OCI-LY1 (cell line): ENCODE results near the gene SYF2.
"Not testable (repeated sequence)": the region's sequence is repeated elsewhere in the genome, so short reads cannot be mapped to it uniquely, and the experiment has no call there.

Source experiments
- H2AFZ ChIP-seq: fragments of 200-600 bp; sonication (generic), shearing (Covaris generic); 2 replicates; pipeline ENCODE4 v1.6.0; 2014; ENCODE audit warnings: antibody characterized with exemption, mild to moderate bottlenecking, low read length
- H3F3A ChIP-seq: fragments of 200-600 bp; sonication (generic), shearing (Covaris generic); 2 replicates; pipeline ENCODE4 v1.6.0; 2014; ENCODE audit warnings: mild to moderate bottlenecking, antibody characterized with exemption, low read length, moderate library complexity; ENCODE audit not compliant: insufficient read depth
- H3K27ac ChIP-seq: fragments of 200-600 bp; sonication (generic); 2 replicates; pipeline ENCODE4 v1.5.1; 2014; ENCODE audit warnings: low read length, mixed run types, mild to moderate bottlenecking, low read depth; ENCODE audit not compliant: poor library complexity, severe bottlenecking
- H3K27me3 ChIP-seq: fragments of 200-600 bp; sonication (generic); 2 replicates; pipeline ENCODE4 v1.6.0; 2014; ENCODE audit warnings: antibody characterized with exemption, mild to moderate bottlenecking, low read length, moderate library complexity; ENCODE audit not compliant: insufficient read depth
- H3K36me3 ChIP-seq: fragments of 200-600 bp; sonication (generic); 2 replicates; pipeline ENCODE4 v1.6.1; 2014; ENCODE audit warnings: mild to moderate bottlenecking, antibody characterized with exemption, low read length, moderate library complexity, mixed read lengths; ENCODE audit not compliant: insufficient read depth
- H3K4me1 ChIP-seq: fragments of 200-600 bp; sonication (generic); 2 replicates; pipeline ENCODE4 v1.5.1; 2014; ENCODE audit warnings: mild to moderate bottlenecking, low read length, moderate library complexity; ENCODE audit not compliant: insufficient read depth, severe bottlenecking
- H3K4me2 ChIP-seq: fragments of 200-600 bp; sonication (generic), shearing (Covaris generic); 2 replicates; pipeline ENCODE4 v1.6.1; 2014; ENCODE audit warnings: low read length
- H3K4me3 ChIP-seq: fragments of 200-600 bp; sonication (generic); 2 replicates; pipeline ENCODE4 v1.5.1; 2014; ENCODE audit warnings: low read length, low read depth, mild to moderate bottlenecking, mixed read lengths; ENCODE audit not compliant: poor library complexity, severe bottlenecking
- H3K79me2 ChIP-seq: fragments of 200-600 bp; shearing (Covaris generic); 2 replicates; pipeline ENCODE4 v1.6.1; 2016; ENCODE audit warnings: mixed run types, low read length, mixed read lengths; ENCODE audit not compliant: insufficient read depth
- H3K9ac ChIP-seq: fragments of 200-600 bp; sonication (generic), shearing (Covaris generic); 2 replicates; pipeline ENCODE4 v1.6.1; 2014; ENCODE audit warnings: mild to moderate bottlenecking, low read length, mixed read lengths
- H3K9me2 ChIP-seq: fragments of 200-600 bp; sonication (generic), shearing (Covaris generic); 2 replicates; pipeline ENCODE4 v1.6.1; 2014; ENCODE audit warnings: low read depth, mild to moderate bottlenecking, low read length, mixed read lengths
- H3K9me3 ChIP-seq: fragments of 200-600 bp; shearing (Covaris generic); 2 replicates; pipeline ENCODE4 v1.6.1; 2014; ENCODE audit warnings: low read length, mixed read lengths
- H4K20me1 ChIP-seq: fragments of 200-600 bp; sonication (generic), shearing (Covaris generic); 2 replicates; pipeline ENCODE4 v1.6.0; 2016; ENCODE audit warnings: mild to moderate bottlenecking, low read length; ENCODE audit not compliant: insufficient read depth
- TF ChIP-seq, protein P1 (sequence below): fragments of 200-600 bp; sonication (generic), shearing (Covaris generic); IDR thresholded peaks from 2 replicates; pipeline ENCODE4 v1.5.1; 2017; ENCODE audit warnings: mild to moderate bottlenecking, antibody characterized with exemption, low read length, moderate library complexity, mixed read lengths

The SYF2 gene

DNA sequence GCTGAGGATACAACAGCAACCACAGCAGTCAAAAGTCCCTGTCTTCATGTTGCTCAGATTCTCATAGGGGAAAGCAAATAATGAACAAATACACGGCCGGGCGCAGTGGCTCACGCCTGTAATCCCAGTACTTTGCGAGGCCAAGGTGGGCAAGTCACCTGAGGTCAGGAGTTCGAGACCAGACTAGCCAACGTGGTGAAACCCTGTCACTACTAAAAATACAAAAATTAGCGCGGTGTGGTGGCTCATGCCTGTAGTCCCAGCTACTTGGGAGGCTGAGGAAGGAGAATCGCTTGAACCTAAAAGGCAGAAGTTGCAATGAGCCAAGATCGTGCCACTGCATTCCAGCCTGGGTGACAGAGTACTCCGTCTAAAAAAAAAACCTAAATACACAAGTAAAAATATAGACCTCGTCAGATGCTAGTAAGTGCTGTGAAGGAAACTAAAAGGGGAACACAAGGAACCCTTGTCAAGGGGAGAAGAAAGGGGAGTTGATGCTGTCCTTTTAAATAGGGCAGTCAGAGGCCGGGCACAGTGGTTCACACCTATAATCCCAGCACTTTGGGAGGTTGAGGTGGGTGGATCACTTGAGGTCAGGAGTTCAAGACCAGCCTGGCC, 36.0 kb upstream of the SYF2 start:
- not testable (repeated sequence) for H3F3A ChIP-seq, H4K20me1 ChIP-seq, H2AFZ ChIP-seq, H3K79me2 ChIP-seq, H3K27me3 ChIP-seq, H3K9me3 ChIP-seq, H3K9me2 ChIP-seq, H3K4me1 ChIP-seq, H3K27ac ChIP-seq, H3K9ac ChIP-seq, H3K36me3 ChIP-seq
- Histone ChIP-seq H3K4me2 (peak overlapping the region; percentile 63), H3K4me3 (peak overlapping the region; percentile 55)

DNA sequence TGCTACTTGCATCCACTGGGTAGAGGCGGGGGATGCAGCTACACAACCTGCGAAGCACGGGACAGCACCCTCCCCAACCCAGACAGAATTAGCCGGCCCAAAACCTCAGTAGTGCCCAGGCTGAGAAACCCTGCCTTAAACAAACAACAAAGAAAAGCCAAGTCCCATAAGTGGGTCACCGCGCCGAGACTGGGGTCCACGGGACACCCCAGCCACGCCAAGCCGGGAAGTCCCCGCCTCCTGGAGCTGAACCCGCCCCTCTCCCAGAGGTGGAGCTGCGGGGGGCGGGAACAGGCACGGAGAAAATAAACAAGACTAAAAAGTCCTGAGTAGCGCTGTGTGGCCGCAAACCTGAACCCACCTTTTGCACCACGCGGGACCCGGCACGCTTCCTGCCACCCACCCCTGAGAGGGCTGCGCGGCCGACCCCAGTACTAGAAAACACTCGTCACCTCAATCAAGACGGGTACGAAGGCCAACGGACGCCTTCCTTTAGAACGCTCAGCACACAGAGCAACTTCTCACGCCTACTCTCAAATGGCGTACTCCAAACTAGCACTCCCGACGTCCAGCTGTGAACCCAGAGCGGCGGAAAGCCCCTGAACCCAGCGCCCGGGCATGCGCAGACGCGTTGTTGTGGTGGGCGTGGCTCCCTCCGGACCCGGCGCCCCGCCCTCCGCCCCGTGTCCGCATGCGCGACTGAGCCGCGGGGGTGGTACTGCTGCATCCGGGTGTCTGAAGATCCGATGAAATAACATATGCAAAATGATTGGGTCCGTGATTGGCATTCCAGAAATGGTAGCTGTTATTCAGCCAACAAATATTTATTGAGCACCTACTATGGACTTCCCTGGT, 35.2 kb upstream of the SYF2 start:
- H3K9me2 ChIP-seq, H2AFZ ChIP-seq, H3K4me1 ChIP-seq, H3K9me3 ChIP-seq, H3K79me2 ChIP-seq, H3K27me3 ChIP-seq, H3F3A ChIP-seq, H3K27ac ChIP-seq, H3K36me3 ChIP-seq, H4K20me1 ChIP-seq: not testable (repeated sequence)
- Histone ChIP-seq H3K4me3 (peak overlapping the region; percentile 55), H3K4me2 (peak overlapping the region; percentile 63), H3K9ac (peak overlapping the region; percentile 45; the same call in 1 of the 2 replicates)

DNA sequence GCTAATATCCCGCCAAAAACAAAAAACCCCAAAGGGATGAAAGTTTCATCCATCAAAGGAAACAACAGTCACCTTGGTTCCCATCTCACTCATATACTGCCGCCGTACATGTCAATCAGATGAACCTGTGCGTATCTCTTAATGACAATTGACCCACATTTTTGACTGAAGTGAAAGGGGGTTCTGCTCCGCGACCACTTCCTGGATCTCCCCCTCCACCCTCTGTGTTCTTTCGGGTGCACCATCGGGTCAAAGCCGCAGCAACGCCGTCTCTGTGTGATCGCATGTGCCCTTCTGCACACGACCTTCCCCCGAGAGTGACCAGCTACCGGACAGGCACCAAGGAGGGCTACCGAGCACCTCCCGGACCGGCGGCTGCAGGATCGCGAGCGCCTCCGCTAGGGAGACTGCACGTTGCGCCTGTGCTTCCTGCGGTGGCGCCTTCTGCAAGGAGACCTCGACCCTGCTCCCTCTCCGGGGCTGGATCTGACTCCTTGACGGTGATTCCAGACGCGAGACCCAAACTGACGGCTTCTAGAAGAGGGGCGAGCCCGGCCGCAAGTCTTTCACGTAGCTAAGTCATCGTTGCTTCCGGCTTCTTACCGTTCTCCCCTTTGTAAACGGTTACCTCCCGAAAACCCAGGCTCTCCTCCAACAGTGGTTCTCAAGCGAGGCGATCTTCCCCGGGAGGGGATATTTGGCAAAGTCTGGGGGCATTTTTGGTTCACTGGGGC, 34.4 kb upstream of the SYF2 start:
- not testable (repeated sequence) for H3K79me2 ChIP-seq, H2AFZ ChIP-seq, H4K20me1 ChIP-seq, H3K27me3 ChIP-seq, H3K9me2 ChIP-seq, H3F3A ChIP-seq, H3K27ac ChIP-seq, H3K9me3 ChIP-seq, H3K4me1 ChIP-seq, H3K36me3 ChIP-seq
- Histone ChIP-seq H3K9ac (peak overlapping the region; percentile 67; the same call in 1 of the 2 replicates), H3K4me3 (peak overlapping the region; percentile 69), H3K4me2 (peak overlapping the region; percentile 75)

DNA sequence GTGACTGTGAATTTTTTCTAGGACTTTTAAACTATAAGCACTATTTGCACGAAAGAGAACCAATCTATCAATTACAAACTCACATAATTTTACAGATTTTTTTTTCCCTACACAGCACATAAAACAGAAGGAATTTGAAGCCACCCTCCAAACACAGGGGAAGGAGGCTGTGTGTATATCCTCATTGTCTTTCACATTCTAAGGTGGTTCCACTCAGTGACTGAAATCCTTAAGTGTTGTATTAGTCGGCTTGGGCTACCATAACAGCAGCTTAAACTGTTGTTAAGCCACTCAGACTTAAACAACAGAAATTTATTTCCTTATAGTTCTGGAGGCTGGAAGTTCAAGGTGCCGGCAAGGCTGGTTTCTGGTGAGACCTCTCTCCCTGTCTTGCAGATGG, 28.0 kb upstream of the SYF2 start:
- not testable (repeated sequence) for H4K20me1 ChIP-seq, H3K4me3 ChIP-seq, H3K27ac ChIP-seq, H3F3A ChIP-seq, H3K27me3 ChIP-seq, H2AFZ ChIP-seq, H3K4me1 ChIP-seq, H3K79me2 ChIP-seq, H3K9me2 ChIP-seq, H3K9ac ChIP-seq, H3K9me3 ChIP-seq, H3K36me3 ChIP-seq, H3K4me2 ChIP-seq

DNA sequence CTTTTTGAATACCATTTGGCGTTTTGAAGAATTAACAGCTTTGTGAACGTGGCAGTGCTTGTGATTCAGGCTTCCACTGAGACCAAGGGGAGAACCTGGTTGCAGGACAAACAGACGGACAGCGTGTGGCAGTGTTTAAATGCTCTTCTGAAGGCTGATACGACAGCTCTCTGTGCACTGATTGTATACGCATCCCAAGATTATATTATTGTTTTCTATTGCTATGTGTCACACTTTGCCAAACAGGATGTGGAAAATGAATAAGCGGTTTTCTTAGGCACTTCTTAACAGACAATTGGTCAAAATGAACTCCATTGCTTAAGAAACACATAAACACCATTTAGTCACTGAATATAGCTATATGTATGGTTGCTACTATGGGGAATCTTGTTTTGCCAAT, 27.5 kb upstream of the SYF2 start:
- H3K4me2 ChIP-seq, result not testable (repeated sequence)

More for the DNA sequence above, 27.5 kb upstream of the SYF2 start:
- H2AFZ ChIP-seq, H3K9me3 ChIP-seq, H3K9ac ChIP-seq, H3K36me3 ChIP-seq, H3K4me1 ChIP-seq, H3K27me3 ChIP-seq, H4K20me1 ChIP-seq, H3K9me2 ChIP-seq, H3F3A ChIP-seq, H3K27ac ChIP-seq, H3K79me2 ChIP-seq, H3K4me3 ChIP-seq: not testable (repeated sequence)
- TF ChIP-seq, protein P1, sequence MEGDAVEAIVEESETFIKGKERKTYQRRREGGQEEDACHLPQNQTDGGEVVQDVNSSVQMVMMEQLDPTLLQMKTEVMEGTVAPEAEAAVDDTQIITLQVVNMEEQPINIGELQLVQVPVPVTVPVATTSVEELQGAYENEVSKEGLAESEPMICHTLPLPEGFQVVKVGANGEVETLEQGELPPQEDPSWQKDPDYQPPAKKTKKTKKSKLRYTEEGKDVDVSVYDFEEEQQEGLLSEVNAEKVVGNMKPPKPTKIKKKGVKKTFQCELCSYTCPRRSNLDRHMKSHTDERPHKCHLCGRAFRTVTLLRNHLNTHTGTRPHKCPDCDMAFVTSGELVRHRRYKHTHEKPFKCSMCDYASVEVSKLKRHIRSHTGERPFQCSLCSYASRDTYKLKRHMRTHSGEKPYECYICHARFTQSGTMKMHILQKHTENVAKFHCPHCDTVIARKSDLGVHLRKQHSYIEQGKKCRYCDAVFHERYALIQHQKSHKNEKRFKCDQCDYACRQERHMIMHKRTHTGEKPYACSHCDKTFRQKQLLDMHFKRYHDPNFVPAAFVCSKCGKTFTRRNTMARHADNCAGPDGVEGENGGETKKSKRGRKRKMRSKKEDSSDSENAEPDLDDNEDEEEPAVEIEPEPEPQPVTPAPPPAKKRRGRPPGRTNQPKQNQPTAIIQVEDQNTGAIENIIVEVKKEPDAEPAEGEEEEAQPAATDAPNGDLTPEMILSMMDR, result 0 out of 2 replicates have a peak, but pooled peaks have one; percentile 16
